Inferior parietal cortex (tissue), 1 donor: Measurements from ENCODE around the gene JUNB.

ENCODE experiments used
- DNase-seq: peaks from one replicate; pipeline ENCODE4 v3.0.0-alpha.2; 2016; ENCODE audit errors: extremely low spot score

The JUNB gene

DNA sequence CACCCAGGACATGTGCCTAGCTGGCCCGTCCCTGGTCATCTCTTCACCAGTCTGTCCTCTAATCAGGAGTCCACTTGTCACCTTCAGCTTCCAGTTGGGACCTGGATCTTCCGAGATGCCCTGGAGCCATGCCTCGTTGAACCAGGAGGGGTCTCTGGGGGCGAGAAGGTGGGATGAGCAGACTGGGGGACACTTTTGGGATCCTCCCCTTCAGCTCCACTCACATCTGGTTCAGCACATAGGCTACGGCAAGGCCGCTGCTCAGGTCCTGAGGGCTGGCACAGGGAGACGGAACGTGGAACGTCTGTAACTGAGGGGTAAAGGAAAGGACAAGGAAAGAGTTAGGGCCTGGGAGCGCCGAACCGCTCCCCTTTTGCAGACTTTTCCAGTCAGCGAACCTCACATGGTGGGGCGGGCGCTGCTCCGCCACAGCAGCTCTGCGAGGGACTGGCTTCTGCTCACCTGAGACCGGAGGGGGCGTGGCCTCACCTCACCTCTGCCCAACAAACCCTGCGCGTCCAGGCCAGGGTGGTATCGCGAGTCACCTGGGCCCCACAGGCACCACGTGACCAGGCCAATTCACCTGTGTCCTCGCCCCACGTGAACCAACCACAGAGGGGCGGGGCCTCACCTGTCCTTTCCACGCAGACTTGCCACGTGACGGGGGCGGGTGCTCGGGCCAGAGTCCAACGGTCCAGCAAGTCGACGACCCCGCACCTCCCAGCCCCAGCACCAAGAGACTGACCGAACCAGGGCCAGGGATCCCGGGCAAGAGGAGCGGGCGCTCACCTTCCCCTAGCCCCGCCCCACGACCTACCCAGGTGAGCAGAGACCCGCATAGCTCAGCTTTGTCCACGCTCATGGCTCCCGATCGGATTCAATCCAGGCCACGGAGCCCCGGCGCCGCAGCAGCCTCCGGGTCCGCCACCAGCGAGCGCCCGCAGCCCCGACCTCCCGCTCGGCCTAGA, 16.4 kb upstream of the JUNB start, which contains the start of gene HOOK2:
Gene HOOK2 (minus strand): TSS at position 965 of the 968 bp plus-strand sequence. CDS start 103 bp downstream, at position 862.
- no peak for DNase-seq

DNA sequence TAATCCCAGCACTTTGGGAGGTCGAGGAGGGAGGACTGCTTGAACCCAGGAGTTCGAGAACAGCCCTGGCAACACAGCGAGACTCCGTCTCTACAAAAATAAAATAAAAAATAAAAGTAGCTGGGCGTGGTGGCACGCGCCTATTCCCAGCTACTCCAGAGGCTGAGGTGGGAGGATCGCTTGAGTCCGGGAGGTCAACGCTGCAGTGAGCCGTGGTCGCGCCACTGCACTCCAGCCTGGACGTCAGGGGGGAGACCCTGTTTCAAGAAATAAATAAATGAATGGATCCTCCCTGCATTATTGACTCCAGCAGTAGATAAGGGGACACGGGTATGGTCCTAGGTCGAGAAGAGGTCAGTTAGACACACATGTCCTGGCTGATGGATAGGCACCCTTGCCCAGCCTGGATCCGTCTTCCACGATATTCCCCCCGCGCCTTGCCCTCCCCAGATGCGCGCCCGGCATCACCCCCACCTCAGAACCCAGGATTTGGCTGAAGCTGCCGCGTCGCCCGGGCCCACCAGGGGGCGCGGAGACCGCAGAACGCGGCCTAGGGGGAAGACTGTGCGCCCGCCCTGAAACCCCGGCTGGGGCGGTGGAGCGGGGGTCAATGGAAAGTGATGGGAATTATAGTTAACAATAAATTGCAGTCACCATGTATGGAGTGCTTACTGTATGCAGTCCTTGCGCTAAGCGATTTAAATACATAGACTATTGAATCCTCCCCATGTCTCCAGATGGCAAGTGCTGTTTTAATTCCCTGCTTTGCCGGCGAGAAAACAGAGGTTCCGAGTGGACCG, 13.9 kb upstream of the JUNB start:
- DNase-seq, result peak; percentile 85

- no peak for DNase-seq
Measured at GRCh38 chr19:12778017-12778904, 13.0 kb upstream of the JUNB start.

- peak; percentile 34 for DNase-seq
Measured at GRCh38 chr19:12778905-12779161, 12.5 kb upstream of the JUNB start.

DNA sequence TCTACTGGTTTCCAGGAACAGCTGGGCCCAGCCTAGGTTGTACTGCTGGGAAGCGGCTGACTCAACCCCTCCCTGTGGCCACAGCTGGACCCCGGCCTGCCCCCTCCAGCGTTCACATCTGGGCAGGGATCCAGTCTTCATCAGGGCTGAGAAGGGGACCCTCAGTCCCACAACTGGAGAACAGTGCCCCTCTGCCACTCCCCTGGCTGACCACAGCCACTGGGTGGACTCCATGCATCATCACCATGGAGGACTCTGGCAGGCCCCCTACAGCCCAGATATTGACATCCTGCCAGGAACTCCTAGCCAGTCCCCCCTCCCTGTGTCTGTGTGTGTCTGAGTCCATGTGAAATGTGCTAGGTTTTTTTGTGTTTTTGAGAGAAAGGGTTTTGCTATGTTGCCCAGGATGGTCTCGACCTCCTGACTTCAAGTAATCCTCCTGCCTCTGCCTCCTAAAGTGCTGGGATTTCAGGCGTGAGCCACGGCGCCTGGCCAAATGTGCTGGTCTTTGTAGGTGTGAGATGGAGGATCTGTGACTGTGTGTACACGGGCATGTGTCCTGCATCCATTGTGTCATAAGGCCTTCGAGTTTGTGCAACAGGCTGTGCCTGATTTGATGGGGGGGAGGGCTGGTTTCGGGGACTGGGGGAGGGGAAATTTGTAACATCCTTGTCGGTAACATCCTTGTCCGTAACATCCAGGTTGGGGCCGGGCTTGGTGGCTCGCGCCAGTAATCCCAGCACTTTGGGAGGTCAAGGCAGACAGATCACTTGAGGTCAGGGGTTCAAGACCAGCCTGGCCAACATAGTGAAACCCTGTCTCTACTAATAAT, 11.9 kb upstream of the JUNB start:
- DNase-seq, result no peak

- DNase-seq, result no peak
Measured at GRCh38 chr19:12782174-12782423, 9.2 kb upstream of the JUNB start.

- peak; percentile 90 for DNase-seq
Measured at GRCh38 chr19:12782424-12783290, 8.6 kb upstream of the JUNB start.

DNA sequence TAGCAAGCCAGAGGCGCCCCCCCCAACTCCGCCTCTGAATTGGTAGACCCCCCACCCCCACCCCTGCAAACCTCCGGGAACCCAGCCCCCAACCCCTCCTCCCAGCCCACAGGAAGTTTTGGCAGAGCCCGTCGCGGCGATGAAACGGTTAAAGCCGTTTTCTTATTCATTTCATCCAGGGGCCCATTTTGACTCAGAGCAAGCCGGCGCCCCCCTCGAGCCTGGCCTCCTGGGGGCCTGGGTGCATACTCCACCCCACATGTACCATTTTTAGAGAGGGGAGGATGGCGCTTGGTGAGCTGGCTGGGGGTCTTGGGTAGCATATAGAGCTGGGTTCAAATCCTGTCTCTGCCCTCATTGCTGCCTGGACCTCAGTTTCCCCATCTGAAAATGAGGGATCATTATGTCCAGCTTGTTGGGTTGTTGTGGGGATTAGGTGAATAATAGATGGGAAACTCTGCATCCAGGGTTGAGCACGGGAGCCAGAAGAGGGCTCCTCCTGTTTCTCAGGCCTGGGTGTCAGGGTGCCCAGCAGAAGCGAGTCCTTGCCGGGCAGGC, 7.9 kb upstream of the JUNB start:
- no peak for DNase-seq

DNA sequence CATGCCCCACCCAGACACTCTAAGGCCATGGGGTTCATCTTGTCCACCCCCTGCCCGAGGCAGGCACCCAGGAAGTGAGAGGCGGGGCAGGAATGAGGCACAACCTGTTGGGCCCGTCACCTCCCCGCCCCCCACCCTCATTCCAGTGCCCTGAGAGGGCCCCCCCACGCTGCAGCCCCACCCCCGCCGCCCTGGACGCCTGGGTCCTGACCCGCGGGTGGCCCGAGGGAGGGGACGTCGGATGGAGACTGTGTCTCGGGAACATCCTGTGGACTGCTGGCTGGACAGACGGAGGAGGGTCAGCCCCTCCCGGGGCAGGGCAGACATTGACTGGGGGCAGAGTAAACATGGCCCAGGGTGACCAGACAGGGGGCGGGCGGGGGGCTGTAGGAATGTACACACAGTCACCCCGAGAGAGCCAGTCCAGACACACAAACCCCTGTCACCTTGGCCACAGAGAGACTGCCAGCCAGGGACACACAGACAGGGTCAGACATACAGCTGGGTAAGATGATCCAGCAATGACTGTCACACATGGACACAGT, 7.4 kb upstream of the JUNB start:
- no peak for DNase-seq

DNA sequence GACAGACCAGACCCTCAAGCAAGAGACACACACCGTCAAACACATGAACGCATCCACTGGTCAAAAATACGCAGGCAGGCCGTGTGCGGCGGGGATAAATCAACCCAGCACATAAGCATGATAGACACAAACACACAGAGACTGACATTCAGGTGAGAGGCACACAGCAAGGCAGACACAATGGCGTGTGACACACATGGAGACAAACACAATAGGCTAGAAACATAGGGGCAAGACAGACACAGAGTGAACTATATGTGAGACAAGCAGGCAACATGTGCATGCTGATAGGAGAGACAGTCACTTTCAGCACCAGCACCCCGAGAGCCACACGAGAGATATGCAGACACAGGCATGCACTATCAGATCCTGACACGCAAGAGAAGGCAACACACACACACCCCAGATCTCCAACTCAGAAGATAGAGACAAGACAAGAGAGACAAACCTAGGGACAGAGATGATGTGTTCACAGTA, 6.9 kb upstream of the JUNB start:
- DNase-seq, result no peak

GRCh38 chr19:12784871-12785430, 6.3 kb upstream of the JUNB start:
- DNase-seq, result no peak

- DNase-seq, result no peak
Measured at GRCh38 chr19:12785431-12786031, 5.8 kb upstream of the JUNB start.

DNA sequence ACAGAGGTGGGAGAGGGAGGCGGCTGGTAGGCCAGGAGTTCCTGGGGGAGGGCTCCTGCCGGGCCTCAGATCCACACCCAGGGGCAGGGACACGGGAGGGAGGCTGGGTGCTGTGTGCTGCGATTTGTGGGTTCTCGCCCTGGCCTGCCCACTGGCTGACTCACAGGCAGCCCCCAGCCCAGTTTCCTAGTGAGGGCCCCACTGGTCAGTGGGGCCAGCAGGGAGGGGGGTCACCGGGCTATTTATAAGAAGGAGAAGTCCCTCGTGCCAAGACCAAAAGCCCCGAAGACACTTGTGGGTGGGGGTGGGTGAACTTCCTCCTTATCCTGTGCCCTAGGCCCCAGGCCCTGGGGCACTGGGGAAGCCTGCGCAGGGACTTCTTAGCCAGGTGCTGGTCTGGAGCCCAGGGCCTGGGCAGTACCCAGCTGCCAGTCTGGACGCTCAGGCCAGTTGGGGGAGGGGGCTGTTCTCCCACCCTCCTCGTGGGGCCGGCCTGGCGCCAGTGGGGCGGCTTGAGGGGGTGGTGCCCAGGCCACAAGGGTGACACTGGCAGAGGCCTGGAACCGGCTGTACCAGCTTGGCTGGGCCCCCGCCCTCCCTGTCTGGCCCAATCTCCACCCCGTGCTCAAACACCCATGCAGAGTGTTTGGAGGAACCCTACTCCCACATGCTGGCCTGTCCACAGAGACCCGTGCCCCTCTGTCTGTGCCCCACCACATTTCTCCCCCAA, 5.0 kb upstream of the JUNB start:
- no peak for DNase-seq

DNA sequence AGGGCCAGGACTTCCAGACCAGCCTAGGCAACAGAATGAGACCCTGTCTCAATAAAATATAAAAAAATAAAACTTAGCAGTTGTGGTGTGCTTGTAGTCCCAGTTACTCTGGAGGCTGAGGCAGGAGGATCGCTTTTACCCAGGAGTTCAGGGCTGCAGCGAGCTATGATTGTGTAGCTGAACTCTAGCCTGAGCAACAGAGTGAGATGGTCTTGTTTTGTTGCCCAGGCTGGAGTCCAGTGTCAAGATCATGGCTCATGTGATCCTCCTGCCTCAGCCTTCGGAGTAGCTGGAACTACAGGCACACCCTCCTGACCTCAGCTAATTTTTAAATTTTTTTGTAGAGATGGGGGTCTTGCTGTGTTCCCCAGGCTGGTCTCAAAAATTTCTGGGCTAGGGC, 4.3 kb upstream of the JUNB start:
- DNase-seq, result no peak

- no peak for DNase-seq
Measured at GRCh38 chr19:12787458-12787857, 3.8 kb upstream of the JUNB start.

DNA sequence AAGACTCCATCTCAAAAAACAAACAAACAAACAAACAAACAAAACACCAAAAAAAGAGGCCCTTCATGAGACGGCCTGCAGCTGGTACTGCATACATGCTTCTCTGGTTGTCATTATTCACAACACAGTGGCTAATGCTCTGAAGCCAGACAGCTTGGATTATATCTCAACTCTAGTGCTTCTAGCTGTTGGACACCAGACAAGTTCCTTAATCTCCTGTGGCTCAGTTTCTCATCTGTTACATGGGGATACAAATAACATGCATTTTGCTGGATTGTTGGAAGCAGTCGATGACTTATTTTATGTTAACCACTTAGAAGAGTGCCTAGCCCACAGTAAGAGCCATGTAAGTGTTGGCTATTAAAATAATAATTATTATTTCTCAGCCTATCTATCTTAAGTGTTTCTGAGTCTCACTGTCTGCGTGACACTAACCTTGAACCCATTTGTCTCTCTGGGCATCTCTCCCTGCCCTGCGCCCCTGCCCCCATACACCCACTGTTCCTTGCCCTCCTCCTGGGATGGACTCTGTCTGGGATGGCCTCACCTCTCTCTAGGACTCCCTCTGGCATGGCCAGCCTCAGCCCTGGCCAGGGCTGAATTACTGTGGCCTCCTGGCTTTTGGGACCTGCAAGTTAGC, 3.1 kb upstream of the JUNB start:
- DNase-seq, result no peak

DNA sequence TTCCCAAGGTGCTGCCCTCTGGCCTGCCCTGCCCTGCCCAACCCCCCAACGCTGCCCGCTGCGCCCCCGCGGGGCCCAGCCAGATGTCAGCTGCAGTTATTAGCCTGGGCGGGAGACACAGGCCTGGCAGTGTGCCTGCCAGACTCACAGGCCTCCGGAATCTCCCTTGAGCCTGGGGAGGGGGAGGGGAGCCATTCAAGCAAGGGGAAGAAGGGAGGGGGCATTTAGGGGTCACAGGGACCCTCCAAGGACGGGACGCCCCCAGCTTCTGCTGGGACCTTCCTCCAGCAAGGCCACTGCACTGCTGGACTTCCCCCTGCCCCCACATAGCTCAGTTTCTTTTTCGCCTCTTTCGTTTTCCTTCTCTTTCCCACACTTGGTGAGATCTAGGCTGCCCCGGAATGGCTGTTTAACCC, 2.6 kb upstream of the JUNB start:
- peak; percentile 48 for DNase-seq
